VCaP (cell line): Measurements from ENCODE around the gene P2RX6.

Experiments
- H3K27ac ChIP-seq: fragments of 450-650 bp; 2 replicates; pipeline ENCODE4 v1.5.1; 2017
- CTCF ChIP-seq: fragments of 450-650 bp; conservative IDR thresholded peaks from 2 replicates; pipeline ENCODE4 v1.5.1; 2017; ENCODE audit warnings: mild to moderate bottlenecking, moderate library complexity

P2RX6 gene

GRCh38 chr22:21041937-21042336, 27.0 kb downstream of the P2RX6 start:
- H3K27ac ChIP-seq, result no peak overlapping the region
- no peak for TF ChIP-seq CTCF

DNA sequence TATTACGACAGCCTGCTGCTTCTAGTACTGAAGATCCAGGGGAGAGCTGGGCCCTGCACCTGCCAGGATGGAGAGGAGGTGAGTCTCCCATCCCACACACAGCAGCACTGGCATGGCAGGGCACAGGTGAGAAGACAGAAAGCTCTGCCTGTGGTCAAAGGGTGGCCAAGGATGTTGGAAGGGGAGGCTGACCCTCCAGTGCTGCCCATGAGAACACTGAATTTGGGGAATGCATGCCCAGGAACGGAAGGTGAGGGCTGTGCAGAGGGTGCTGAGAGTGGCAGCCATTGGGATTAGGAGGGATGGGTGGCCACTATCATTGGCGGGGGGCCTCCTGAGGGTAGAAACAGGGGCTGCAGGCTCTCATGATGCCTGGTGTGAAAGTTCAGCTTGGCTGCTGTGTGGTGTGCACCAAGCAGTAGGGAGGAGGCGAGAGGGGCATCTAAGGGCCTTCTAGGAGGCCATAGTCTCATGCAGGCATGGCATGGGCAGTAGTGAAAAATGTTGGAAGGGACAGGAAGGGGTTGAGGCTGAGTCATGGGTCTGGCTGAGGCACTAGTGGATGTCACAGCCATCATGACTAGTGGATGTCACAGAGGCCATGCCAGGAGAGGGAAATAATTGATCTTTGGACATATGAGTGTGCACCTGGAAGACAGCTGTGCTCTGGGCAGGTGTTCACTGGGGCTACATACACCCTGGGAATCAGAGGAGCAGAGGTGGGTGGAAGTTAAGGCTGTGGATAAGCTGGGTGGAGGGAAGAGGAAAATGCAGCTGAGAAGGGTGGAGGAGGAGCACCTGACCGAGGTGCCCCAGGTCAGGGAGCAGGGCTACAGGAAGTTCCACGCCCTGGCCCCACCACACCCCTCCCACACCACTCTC, 28.3 kb downstream of the P2RX6 start:
- no peak for TF ChIP-seq CTCF

GRCh38 chr22:21043860-21044535, 29.0 kb downstream of the P2RX6 start:
- no peak for TF ChIP-seq CTCF
- no peak overlapping the region for H3K27ac ChIP-seq

More for the DNA sequence above, 28.3 kb downstream of the P2RX6 start:
- no peak overlapping the region for H3K27ac ChIP-seq

- TF ChIP-seq CTCF, result no peak
- H3K27ac ChIP-seq, result no peak overlapping the region
Observed at GRCh38 chr22:21044931-21045584, 30.1 kb downstream of the P2RX6 start.

- no peak within 1 kb of the TSS for H3K27ac ChIP-seq
- TF ChIP-seq CTCF, result no peak
Observed at GRCh38 chr22:21045585-21046294, 30.8 kb downstream of the P2RX6 start, which contains the start of gene LRRC74B. LRRC74B (plus strand) TSS chr22:21045946; CDS start chr22:21045987, 41 bp downstream.

DNA sequence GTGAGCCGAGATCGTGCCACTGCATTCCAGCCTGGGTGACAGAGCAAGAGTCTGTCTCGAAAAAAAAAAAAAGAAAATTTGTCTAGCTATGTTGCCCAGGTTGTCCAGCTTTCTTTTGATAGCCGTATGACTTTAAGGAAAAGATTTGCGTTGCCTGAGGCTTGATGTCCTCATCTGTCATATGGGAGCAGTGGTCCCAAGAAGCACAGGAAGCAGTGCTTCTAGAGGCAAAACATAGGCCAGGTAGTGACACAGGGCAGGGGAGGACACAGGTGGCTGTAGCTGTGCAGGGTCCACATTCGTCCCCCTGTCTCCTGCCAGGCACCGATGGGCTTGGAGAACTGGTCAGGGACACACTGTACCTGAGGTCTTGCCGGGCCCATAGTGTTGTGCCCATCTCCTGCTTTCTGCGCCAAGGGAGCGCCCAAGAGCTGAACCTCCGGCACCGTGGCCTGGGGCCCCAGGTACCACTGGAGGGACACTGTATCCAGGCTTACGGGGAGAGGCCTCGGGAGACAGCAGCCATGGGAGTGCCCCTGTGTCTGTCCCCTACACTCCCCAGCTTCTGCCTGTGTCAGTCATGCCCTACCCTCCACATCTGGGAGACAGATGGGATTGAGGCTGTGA, 32.2 kb downstream of the P2RX6 start:
- TF ChIP-seq CTCF, result no peak
- H3K27ac ChIP-seq, result no peak overlapping the region
